HepG2 (cell line): ENCODE measurements around the gene DLAT. TPM values are rescaled to one million over a fixed set of nuclear protein-coding genes. Genes with fewer than 3 reads are reported as not detected.

Experiments used
- ATAC-seq: fragments of 200-7000 bp; cut with Tn5 transposase; 3 replicates; pipeline ENCODE4 v1.9.1; 2020; ENCODE audit warnings: mild to moderate bottlenecking, moderate library complexity
- BruUV-seq: library from RNA; stranded (reverse); fragments of 400-500 nt; replicated peaks from 2 replicates; lab custom pipeline; 2021; lab: Mats Ljungman, UMichigan
- CTCF ChIA-PET: fragments of 300-600 bp; formaldehyde crosslinking; extraction: SDS; loops from one replicate; lab custom pipeline; 2021; ENCODE audit warnings: low total read pairs, inconsistent platforms, low intra/inter-chr PET ratio; lab: Yijun Ruan, JAX
- POLR2A ChIA-PET: fragments of 350-600 bp; sonication (Branson Sonifier 250); formaldehyde crosslinking; loops from one replicate; lab custom pipeline; 2020; ENCODE audit warnings: antibody characterized with exemption, inconsistent platforms; lab: Yijun Ruan, JAX
- DNase-seq: peaks from one replicate; pipeline ENCODE4 v3.0.0-alpha.2; 2015; ENCODE audit warnings: low spot score
- FAIRE-seq: peaks from 3 replicates; lab custom pipeline; 2011; peaks lifted over from hg19 to GRCh38; lab: Jason Lieb, UNC
- H2AFZ ChIP-seq: one replicate; pipeline ENCODE4 v1.6.1; 2011; ENCODE audit warnings: low read length, inconsistent platforms
- H3K27ac ChIP-seq: fragments of 300-600 bp; 3 replicates; pipeline ENCODE4 v1.8.0; 2011; ENCODE audit warnings: mixed run types, mild to moderate bottlenecking, mixed read lengths, low read length, inconsistent platforms; ENCODE audit not compliant: insufficient read depth; ENCODE audit errors: extremely low read length
- H3K27me3 ChIP-seq, 2 experiments: fragments of 200-600 bp in 1 of 2; 2 replicates in 1 of 2; 3 replicates in 1 of 2; pipeline versions ENCODE4 v1.6.0 to v1.8.0; 2011; ENCODE audit warnings: low read length in 2 of 2, mild to moderate bottlenecking in 2 of 2, moderate library complexity in 2 of 2, inconsistent platforms in 1 of 2; ENCODE audit not compliant: insufficient read depth in 2 of 2, control insufficient read depth in 1 of 2
- H3K36me3 ChIP-seq, 2 experiments: fragments of 200-600 bp in 1 of 2; replicated peaks in 1 of 2; 2 replicates in 1 of 2; 3 replicates in 1 of 2; pipeline versions ENCODE4 v1.5.1 to v1.8.0; 2011; ENCODE audit warnings: low read length in 2 of 2, inconsistent platforms in 1 of 2; ENCODE audit not compliant: insufficient read depth in 2 of 2, control insufficient read depth in 1 of 2
- H3K4me1 ChIP-seq: 2 replicates; pipeline ENCODE4 v1.5.1; 2012; ENCODE audit warnings: low read length, inconsistent platforms; ENCODE audit not compliant: insufficient read depth
- H3K4me2 ChIP-seq: 2 replicates; pipeline ENCODE4 v1.6.0; 2011; ENCODE audit warnings: low read depth, low read length, inconsistent platforms
- H3K4me3 ChIP-seq, 3 experiments: fragments of 200-600 bp in 1 of 3; sonication (generic), shearing (Covaris generic) in 1 of 3; replicated peaks in 1 of 3; 2 replicates each; pipeline ENCODE4 v1.5.1; 2011 to 2016; ENCODE audit warnings: low read length in 3 of 3, inconsistent platforms in 2 of 3, low read depth in 2 of 3, mild to moderate bottlenecking in 2 of 3, control low read depth in 1 of 3, mixed read lengths in 1 of 3; ENCODE audit not compliant: insufficient read depth in 1 of 3
- H3K79me2 ChIP-seq: one replicate; pipeline ENCODE4 v1.6.1; 2011; ENCODE audit warnings: low read length, inconsistent platforms; ENCODE audit not compliant: insufficient read depth
- H3K9ac ChIP-seq: 2 replicates; pipeline ENCODE4 v1.6.0; 2011; ENCODE audit warnings: mild to moderate bottlenecking, low read depth, low read length, inconsistent platforms; ENCODE audit not compliant: insufficient read depth
- H3K9me3 ChIP-seq: 2 replicates; pipeline ENCODE4 v1.5.1; 2012; ENCODE audit warnings: mild to moderate bottlenecking, low read length
- H4K20me1 ChIP-seq: 2 replicates; pipeline ENCODE4 v1.6.0; 2011; ENCODE audit warnings: inconsistent platforms, mild to moderate bottlenecking, low read length, moderate library complexity; ENCODE audit not compliant: insufficient read depth
- ATF6 ChIP-seq: sonication (generic); formaldehyde crosslinking; conservative IDR thresholded peaks from 2 replicates; pipeline ENCODE4 v1.4.0; 2020; ENCODE audit warnings: missing genetic modification reagents
- DMAP1 ChIP-seq: IDR thresholded peaks from 2 replicates; pipeline ENCODE4 v1.6.1; 2016
- FOXO1 ChIP-seq: sonication (generic); formaldehyde crosslinking; IDR thresholded peaks from 2 replicates; pipeline ENCODE4 v1.4.0; 2020; ENCODE audit warnings: missing genetic modification reagents
- HDAC6 ChIP-seq: fragments of 200-600 bp; sonication (generic); IDR thresholded peaks from 2 replicates; pipeline ENCODE4 v1.7.0; 2017; ENCODE audit warnings: mild to moderate bottlenecking, antibody characterized with exemption, low read length, low read depth
- JARID2 ChIP-seq: sonication (generic); formaldehyde crosslinking; IDR thresholded peaks from 2 replicates; pipeline ENCODE4 v1.8.1; 2023; ENCODE audit warnings: missing genetic modification reagents, inconsistent platforms; ENCODE audit not compliant: insufficient replicate concordance
- KMT2B ChIP-seq: IDR thresholded peaks from 2 replicates; pipeline ENCODE4 v1.6.1; 2016; ENCODE audit warnings: missing genetic modification reagents, missing compliant biosample characterization
- NFKB2 ChIP-seq: sonication (generic); formaldehyde crosslinking; IDR thresholded peaks from 2 replicates; pipeline ENCODE4 v1.4.0; 2020; ENCODE audit warnings: missing genetic modification reagents, borderline replicate concordance
- SAFB2 ChIP-seq: sonication (generic); formaldehyde crosslinking; IDR thresholded peaks from 2 replicates; pipeline ENCODE4 v1.5.1; 2020; ENCODE audit warnings: missing genetic modification reagents, low read depth, mild to moderate bottlenecking, borderline replicate concordance
- SIN3B ChIP-seq: fragments of 150-350 bp; IDR thresholded peaks from 2 replicates; pipeline ENCODE4 v1.6.1; 2014; ENCODE audit warnings: low read length
- ZBTB10 ChIP-seq: sonication (generic); formaldehyde crosslinking; IDR thresholded peaks from 2 replicates; pipeline ENCODE4 v1.4.0; 2020; ENCODE audit warnings: missing genetic modification reagents, borderline replicate concordance
- ZNF337 ChIP-seq: sonication (generic); formaldehyde crosslinking; IDR thresholded peaks from 2 replicates; pipeline ENCODE4 v1.5.1; 2020; ENCODE audit warnings: missing genetic modification reagents, low read depth, mild to moderate bottlenecking, borderline replicate concordance
- ZNF430 ChIP-seq: sonication (generic); formaldehyde crosslinking; IDR thresholded peaks from 2 replicates; pipeline ENCODE4 v1.9.0; 2021; ENCODE audit warnings: mild to moderate bottlenecking, missing genetic modification reagents
- ZNF740 ChIP-seq: sonication (generic); formaldehyde crosslinking; IDR thresholded peaks from 2 replicates; pipeline ENCODE4 v1.4.0; 2020; ENCODE audit warnings: missing genetic modification reagents
- ZNF788 ChIP-seq: sonication (generic); formaldehyde crosslinking; IDR thresholded peaks from 2 replicates; pipeline ENCODE4 v1.5.0; 2020; ENCODE audit warnings: mild to moderate bottlenecking, missing genetic modification reagents, borderline replicate concordance
- whole genome bisulfite sequencing: methylation state at CpG from one replicate; pipeline ENCODE4 v1.1.6; 2017; ENCODE audit warnings: low lambda C conversion rate; 5-methylcytosine and 5-hydroxymethylcytosine counted together
- in situ Hi-C: cut with HindIII; loops from 2 replicates; pipeline ENCODE4 v1.10.0; 2017; ENCODE audit warnings: low pct_unique_long_range_greater_than_20kb; ENCODE audit not compliant: extremely low pct_ligation_motif_present
- intact Hi-C: fragments of 100-400 bp; cut with micrococcal nuclease; formaldehyde crosslinking; loops from one replicate; pipeline ENCODE4 v1.10.0; 2022; ENCODE audit not compliant: unreplicated experiment
- polyA plus RNA-seq, 8 experiments: library from polyadenylated mRNA; depleted of rRNA in 3 of 8; stranded (reverse) in 7 of 8; unstranded in 1 of 8; fragments of >200 nt; fragmentation: Illumina TruSeq in 4 of 8; extraction: Trizol in 4 of 8; gene quantifications; 2 replicates each; pipeline versions ENCODE4 v1.2.1 to v1.2.3, GENCODE V29; 2011 to 2016; ENCODE audit warnings: low read depth in 4 of 8, missing spikeins in 1 of 8, mixed read lengths in 1 of 8; ENCODE audit not compliant: insufficient read depth in 1 of 8
- total RNA-seq, 5 experiments: library from RNA; depleted of rRNA; stranded (reverse); fragments of >200 nt; fragmentation: Illumina TruSeq; extraction: Trizol; gene quantifications; 2 replicates each; pipeline ENCODE4 v1.2.3, GENCODE V29; 2016; ENCODE audit warnings: low read depth in 1 of 5

DLAT gene
- total and polyA plus RNA-seq, 2 of the 13 experiments (the other 11 are each of a cell fraction or from before 2014, with no cell fraction given) = 26.4 to 62.2 TPM

GRCh38 chr11:111986589-111986988, 38.6 kb upstream of the DLAT start:
- DNase-seq (no peak), FAIRE-seq (no peak), ATAC-seq (no peak)
- H3K27ac ChIP-seq = no peak overlapping the region
- H3K4me3 ChIP-seq = no peak overlapping the region
- no peak overlapping the region for H2AFZ ChIP-seq
- no TSS peak for BruUV-seq
- intact Hi-C loops = no loop called here
- peaks cover 57% of the 10 kb centered on the region for H3K4me1 ChIP-seq
- in situ Hi-C loops = loop anchor here (5.0 kb wide), 2 partner anchors 49 to 109 kb away; partner anchors contain the start of genes CFAP68, DIXDC1 and FDXACB1
- H4K20me1 ChIP-seq = no peaks in the 10 kb centered on the region
- H3K36me3 ChIP-seq = peaks cover 1 to 12% of the 10 kb centered on the region in 2 experiments; a peak in 3 of 5 replicates
- no peaks in the 10 kb centered on the region for H3K9me3 ChIP-seq
- CTCF ChIA-PET = no interaction called here
- H3K9ac ChIP-seq = no peak overlapping the region
- no peak for TF ChIP-seq HDAC6
- no peaks in the 10 kb centered on the region for H3K79me2 ChIP-seq
- H3K27me3 ChIP-seq = no peaks in the 10 kb centered on the region
- 86% methylated on average over 5 of the region's 5 CpGs for WGBS
- H3K4me2 ChIP-seq = no peak overlapping the region
- POLR2A ChIA-PET = no interaction called here

- TF ChIP-seq JARID2 (CRISPR knock-in tag) (no peak), SIN3B (no peak), SAFB2 (no peak), ZNF430 (CRISPR knock-in tag) (no peak), KMT2B (no peak), ZNF740 (no peak), ZBTB10 (CRISPR knock-in tag) (no peak), ZNF337 (CRISPR knock-in tag) (no peak), NFKB2 (CRISPR knock-in tag) (no peak), ATF6 (no peak), FOXO1 (no peak), ZNF788 (no peak), DMAP1 (no peak)
- 97% methylated on average over 6 of the region's 6 CpGs for WGBS
- H3K27me3 ChIP-seq = no peaks in the 10 kb centered on the region
- H3K4me1 ChIP-seq = peaks cover 26% of the 10 kb centered on the region
- FAIRE-seq = no peak
- H3K79me2 ChIP-seq = no peaks in the 10 kb centered on the region
- no peaks in the 10 kb centered on the region for H3K9me3 ChIP-seq
- ATAC-seq = no peak
- no TSS peak for BruUV-seq
- no peak for DNase-seq
- no peaks in the 10 kb centered on the region for H4K20me1 ChIP-seq
- no peak overlapping the region for H3K4me2 ChIP-seq
- POLR2A ChIA-PET = no interaction called here
- CTCF ChIA-PET = no interaction called here
- no peak overlapping the region for H2AFZ ChIP-seq
- no peak overlapping the region for H3K27ac ChIP-seq
- in situ Hi-C loops (no loop called here), intact Hi-C loops (no loop called here)
- no peak overlapping the region for H3K4me3 ChIP-seq
- peaks cover 6 to 28% of the 10 kb centered on the region in 2 experiments for H3K36me3 ChIP-seq
- no peak overlapping the region for H3K9ac ChIP-seq
Measured at GRCh38 chr11:111990381-111990780, 34.8 kb upstream of the DLAT start.
